Upper lobe of right lung (tissue), 1 donor: ENCODE data around the gene TUBA8. TPM values are rescaled to one million over a fixed set of nuclear protein-coding genes. Genes with fewer than 3 reads are reported as not detected.

Experiments used
- ATAC-seq: fragments of 200-7000 bp; cut with Tn5 transposase; one replicate; pipeline ENCODE4 v1.9.1; 2020; ENCODE audit warnings: mild to moderate bottlenecking, moderate library complexity
- DNase-seq: peaks from one replicate; pipeline ENCODE4 v3.0.0-alpha.2; 2020
- H3K27ac ChIP-seq: fragments of 200-600 bp; one replicate; pipeline ENCODE4 v1.8.0; 2022
- H3K27me3 ChIP-seq: fragments of 200-600 bp; one replicate; pipeline ENCODE4 v1.8.0; 2022; ENCODE audit warnings: mild to moderate bottlenecking
- H3K36me3 ChIP-seq: fragments of 200-600 bp; one replicate; pipeline ENCODE4 v1.8.0; 2022
- H3K4me1 ChIP-seq: fragments of 200-600 bp; one replicate; pipeline ENCODE4 v1.8.0; 2022
- H3K4me3 ChIP-seq: fragments of 200-600 bp; one replicate; pipeline ENCODE4 v1.8.0; 2022; ENCODE audit warnings: mild to moderate bottlenecking
- H3K9me3 ChIP-seq: fragments of 200-600 bp; one replicate; pipeline ENCODE4 v1.8.0; 2022
- CTCF ChIP-seq: fragments of 200-600 bp; IDR thresholded peaks from one replicate; pipeline ENCODE4 v1.8.0; 2022; ENCODE audit warnings: antibody characterized with exemption
- intact Hi-C: fragments of 100-400 bp; cut with DNase I; formaldehyde crosslinking; loops from one replicate; pipeline ENCODE4 v1.11.0; 2022
- total RNA-seq: library from RNA; stranded (reverse); fragmentation: NEBNext Ultra II Directional; extraction: Animal tissue kit (Norgen Biotek cat#: 25700); gene quantifications from one replicate; pipeline ENCODE4 v1.2.1, GENCODE V29; 2021
- donor health status: DM: no; HTN: yes; CAD: no; lungs with severe emphysema.

Gene TUBA8
- total RNA-seq, 1 donor from 2014 or later, result 1.7 TPM

DNA sequence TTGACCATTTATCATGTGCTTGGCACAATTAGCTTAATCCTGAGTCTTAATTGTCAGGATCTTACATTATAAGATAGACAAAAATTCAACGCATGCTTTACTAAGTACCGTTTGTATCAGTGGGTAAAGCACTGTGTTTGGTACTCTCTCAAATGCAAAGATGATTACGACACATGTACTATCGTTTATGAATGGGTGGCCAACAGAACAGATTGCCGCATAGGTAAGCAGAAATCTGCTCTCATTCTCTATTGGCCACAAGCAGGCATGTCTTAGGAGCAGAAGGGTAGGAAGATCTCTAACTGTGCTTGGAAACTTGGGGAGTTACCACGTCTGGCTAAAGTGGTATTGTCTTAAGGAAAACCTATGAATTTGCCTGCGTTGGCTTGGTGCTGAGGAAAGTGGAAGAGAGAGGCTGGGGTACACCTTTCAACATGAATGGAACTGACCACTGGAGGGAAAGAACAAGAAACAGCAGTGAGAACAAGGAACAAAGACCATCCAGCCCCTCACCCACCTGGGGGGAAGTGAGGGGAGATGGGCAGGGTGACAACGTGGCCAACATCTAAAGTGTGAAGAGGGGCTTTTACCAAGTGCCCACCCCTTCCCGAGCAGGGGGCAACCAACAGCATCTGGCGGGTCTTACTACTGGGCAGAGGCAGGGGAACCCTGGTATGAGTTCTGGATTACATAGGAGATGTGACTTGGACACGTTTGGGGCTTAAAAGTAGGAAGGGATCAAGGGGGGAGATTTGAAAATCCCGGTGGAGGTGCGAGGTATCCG is 1.0 kb upstream of the TUBA8 start:
- no peak overlapping the region for H3K27ac ChIP-seq
- intact Hi-C loops, result no loop called here
- H3K9me3 ChIP-seq, result no peaks in the 10 kb centered on the region
- DNase-seq (no peak), ATAC-seq (no peak)
- H3K4me3 ChIP-seq, result peak overlapping the region; percentile 46
- TF ChIP-seq CTCF, result no peak
- H3K27me3 ChIP-seq, result peaks cover 18% of the 10 kb centered on the region
- peaks cover 14% of the 10 kb centered on the region for H3K4me1 ChIP-seq
- no peaks in the 10 kb centered on the region for H3K36me3 ChIP-seq

GRCh38 chr22:18110954-18111758 is 547 bp downstream of the TUBA8 start:
- peak overlapping the region; percentile 46 for H3K4me3 ChIP-seq
- no peaks in the 10 kb centered on the region for H3K9me3 ChIP-seq
- no peak overlapping the region for H3K27ac ChIP-seq
- ATAC-seq, result peak; percentile 14
- peaks cover 14% of the 10 kb centered on the region for H3K4me1 ChIP-seq
- H3K27me3 ChIP-seq, result peaks cover 18% of the 10 kb centered on the region
- no peak for DNase-seq
- no peaks in the 10 kb centered on the region for H3K36me3 ChIP-seq
- intact Hi-C loops, result no loop called here
- no peak for TF ChIP-seq CTCF

DNA sequence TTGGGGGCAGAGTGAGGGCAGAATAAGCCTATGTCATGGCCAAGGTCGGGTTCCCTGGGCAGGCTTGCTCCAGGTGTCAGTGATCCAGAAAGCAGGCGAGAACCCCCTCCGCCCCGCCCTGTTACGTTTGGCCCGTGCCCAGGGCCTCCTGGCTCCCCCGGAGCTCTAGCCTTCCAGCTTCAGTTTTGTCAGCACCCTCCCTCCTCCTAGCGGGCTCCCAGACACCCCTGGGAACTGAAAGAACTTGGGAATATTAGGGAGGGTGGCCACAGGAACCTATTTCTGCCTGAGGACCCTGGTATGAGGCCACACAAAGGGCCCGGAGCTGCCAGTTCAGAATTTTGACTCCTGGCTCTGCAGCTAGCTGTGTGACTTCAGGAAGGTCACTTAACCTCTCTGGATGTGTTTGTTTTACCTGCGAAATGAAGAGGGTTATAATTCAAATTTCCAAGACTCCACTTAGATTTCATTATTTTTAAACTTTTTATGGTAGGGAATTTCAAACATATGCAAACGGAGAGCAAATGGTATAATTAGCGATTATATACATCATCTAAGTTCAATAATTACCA is 1.2 kb downstream of the TUBA8 start:
- Histone ChIP-seq H3K4me1 (peaks cover 14% of the 10 kb centered on the region), H3K9me3 (no peaks in the 10 kb centered on the region), H3K27me3 (peaks cover 18% of the 10 kb centered on the region), H3K36me3 (no peaks in the 10 kb centered on the region), H3K4me3 (no peak overlapping the region), H3K27ac (no peak overlapping the region)
- ATAC-seq (no peak), DNase-seq (no peak)
- intact Hi-C loops, result no loop called here
- TF ChIP-seq CTCF, result no peak

- Histone ChIP-seq H3K36me3 (no peaks in the 10 kb centered on the region), H3K9me3 (no peaks in the 10 kb centered on the region), H3K27me3 (peaks cover 18% of the 10 kb centered on the region), H3K4me1 (peaks cover 14% of the 10 kb centered on the region), H3K27ac (no peak overlapping the region), H3K4me3 (no peak overlapping the region)
- intact Hi-C loops, result no loop called here
- DNase-seq (no peak), ATAC-seq (no peak)
- TF ChIP-seq CTCF, result no peak
Observed at GRCh38 chr22:18112440-18112839, 1.8 kb downstream of the TUBA8 start.

- no peak overlapping the region for H3K4me3 ChIP-seq
- H3K9me3 ChIP-seq, result no peaks in the 10 kb centered on the region
- TF ChIP-seq CTCF, result no peak
- intact Hi-C loops, result no loop called here
- ATAC-seq (no peak), DNase-seq (no peak)
- H3K4me1 ChIP-seq, result peaks cover 14% of the 10 kb centered on the region
- H3K36me3 ChIP-seq, result no peaks in the 10 kb centered on the region
- H3K27ac ChIP-seq, result no peak overlapping the region
- H3K27me3 ChIP-seq, result peaks cover 18% of the 10 kb centered on the region
Observed at GRCh38 chr22:18113680-18114394, 3.2 kb downstream of the TUBA8 start.
